ENCODE results near the gene NPHS2.

Gene NPHS2

GRCh38 chr1:179583771-179584320 is 8.1 kb upstream of the NPHS2 start:
- TF ChIP-seq CTCF (IDR thresholded peaks at IDR 0.05; ENCODE audit: low read depth, low read length, missing control alignments): no peak
- in situ Hi-C loops (cut with HindIII; ENCODE audit: low sequenced_read_pairs): no loop called here
- no peak for DNase-seq (ENCODE audit: low read depth)
- H3K4me3 ChIP-seq (ENCODE audit: low read depth, low read length): no peak overlapping the region

- no peak for DNase-seq (ENCODE audit: low read depth)
- in situ Hi-C loops (cut with HindIII; ENCODE audit: low sequenced_read_pairs): no loop called here
- TF ChIP-seq CTCF (IDR thresholded peaks at IDR 0.05; ENCODE audit: low read depth, low read length, missing control alignments): no peak
- H3K4me3 ChIP-seq (ENCODE audit: low read depth, low read length): no peak overlapping the region
These were observed 761 bp upstream of the NPHS2 start for GRCh38 chr1:179576509-179576908.

GRCh38 chr1:179558078-179558477 is 17.7 kb downstream of the NPHS2 start:
- TF ChIP-seq CTCF (IDR thresholded peaks at IDR 0.05; ENCODE audit: low read depth, low read length, missing control alignments): no peak
- no peak for DNase-seq (ENCODE audit: low read depth)
- H3K4me3 ChIP-seq (ENCODE audit: low read depth, low read length): no peak overlapping the region
- in situ Hi-C loops (cut with HindIII; ENCODE audit: low sequenced_read_pairs): no loop called here

GRCh38 chr1:179554427-179554826 is 21.3 kb downstream of the NPHS2 start:
- TF ChIP-seq CTCF (IDR thresholded peaks at IDR 0.05; ENCODE audit: low read depth, low read length, missing control alignments): no peak
- no peak for DNase-seq (ENCODE audit: low read depth)
- in situ Hi-C loops (cut with HindIII; ENCODE audit: low sequenced_read_pairs): no loop called here
- no peak overlapping the region for H3K4me3 ChIP-seq (ENCODE audit: low read depth, low read length)

- no peak overlapping the region for H3K4me3 ChIP-seq (ENCODE audit: low read depth, low read length)
- DNase-seq (ENCODE audit: low read depth): no peak
- in situ Hi-C loops (cut with HindIII; ENCODE audit: low sequenced_read_pairs): no loop called here
- TF ChIP-seq CTCF (IDR thresholded peaks at IDR 0.05; ENCODE audit: low read depth, low read length, missing control alignments): no peak
These were observed 24.7 kb downstream of the NPHS2 start for GRCh38 chr1:179550746-179551682.

- TF ChIP-seq CTCF (IDR thresholded peaks at IDR 0.05; ENCODE audit: low read depth, low read length, missing control alignments): no peak
- no peak for DNase-seq (ENCODE audit: low read depth)
- in situ Hi-C loops (cut with HindIII; ENCODE audit: low sequenced_read_pairs): no loop called here
- no peak overlapping the region for H3K4me3 ChIP-seq (ENCODE audit: low read depth, low read length)
These were observed 26.4 kb downstream of the NPHS2 start for GRCh38 chr1:179549368-179549700.
